GM03348 (cell line): ENCODE measurements around the gene KCNG1.
A peak's percentile ranks its signal among the peaks of the same experiment; 100 is the strongest.
"Not testable (repeated sequence)": the region's sequence is repeated elsewhere in the genome, so short reads cannot be mapped to it uniquely, and the experiment has no call there.

Source experiments
- DNase-seq: peaks from one replicate; pipeline ENCODE4 v3.0.0; 2012; ENCODE audit warnings: low spot score

KCNG1 gene

GRCh38 chr20:50982363-50982762, 40.5 kb downstream of the KCNG1 start:
- DNase-seq = peak; percentile 74

- DNase-seq = no peak
Measured at GRCh38 chr20:50981714-50982048, 41.2 kb downstream of the KCNG1 start.

GRCh38 chr20:50980851-50981713, 41.8 kb downstream of the KCNG1 start:
- peak; percentile 73 for DNase-seq

GRCh38 chr20:50980071-50980681, 42.7 kb downstream of the KCNG1 start:
- peak; percentile 92 for DNase-seq

- DNase-seq = not testable (repeated sequence)
Measured at GRCh38 chr20:50978533-50978932, 44.4 kb downstream of the KCNG1 start.

GRCh38 chr20:50977066-50978021, 45.6 kb downstream of the KCNG1 start:
- no peak for DNase-seq

GRCh38 chr20:50975701-50976330, 47.1 kb downstream of the KCNG1 start:
- no peak for DNase-seq

GRCh38 chr20:50969912-50970311, 53.0 kb downstream of the KCNG1 start:
- no peak for DNase-seq

GRCh38 chr20:50969435-50969834, 53.5 kb downstream of the KCNG1 start:
- DNase-seq = no peak

GRCh38 chr20:50968289-50968688, 54.6 kb downstream of the KCNG1 start:
- DNase-seq = no peak

- no peak for DNase-seq
Measured at GRCh38 chr20:50967586-50967985, 55.3 kb downstream of the KCNG1 start.

GRCh38 chr20:50959543-50960126, 63.3 kb downstream of the KCNG1 start:
- DNase-seq = no peak

- DNase-seq = peak; percentile 87
Measured at GRCh38 chr20:50958615-50959542, 64.0 kb downstream of the KCNG1 start, which contains the start of gene MOCS3. TSS of gene MOCS3 (plus strand) at chr20:50958818. CDS start at chr20:50958843, 25 bp downstream.

GRCh38 chr20:50957798-50958614, 64.9 kb downstream of the KCNG1 start, which contains the start of gene DPM1:
TSS of gene DPM1 (minus strand) at chr20:50958532. CDS start at chr20:50958523, 9 bp downstream.
- peak; percentile 84 for DNase-seq

GRCh38 chr20:50957276-50957675, 65.6 kb downstream of the KCNG1 start:
- DNase-seq = no peak

- no peak for DNase-seq
Measured at GRCh38 chr20:50953821-50954220, 69.1 kb downstream of the KCNG1 start.
